ENCODE data around the gene SERPINF2.
"Not testable (repeated sequence)": the region's sequence is repeated elsewhere in the genome, so short reads cannot be mapped to it uniquely, and the experiment has no call there.

The SERPINF2 gene

GRCh38 chr17:1712271-1712670 lies 30.4 kb upstream of the SERPINF2 start:
- H3K27ac Mint-ChIP-seq, result no peak overlapping the region
- no peaks in the 10 kb centered on the region for H3K9me3 Mint-ChIP-seq
- H3K27me3 Mint-ChIP-seq, result peaks cover 16% of the 10 kb centered on the region
- peaks cover 48% of the 10 kb centered on the region for H3K4me1 Mint-ChIP-seq (ENCODE audit: low read depth)
- H3K36me3 Mint-ChIP-seq (ENCODE audit: low read depth), result peaks cover 67% of the 10 kb centered on the region
- H3K4me3 Mint-ChIP-seq, result no peak overlapping the region
- intact Hi-C loops (cut with micrococcal nuclease), result loop anchor here (5.0 kb wide), 1 partner anchor 45 kb away; no protein-coding TSS in a partner anchor

- peaks cover 73% of the 10 kb centered on the region for H3K36me3 Mint-ChIP-seq (ENCODE audit: low read depth)
- H3K4me1 Mint-ChIP-seq (ENCODE audit: low read depth), result peaks cover 58% of the 10 kb centered on the region
- peak overlapping the region; percentile 99 for H3K4me3 Mint-ChIP-seq
- peak overlapping the region; percentile 99 for H3K27ac Mint-ChIP-seq
- H3K27me3 Mint-ChIP-seq, result peaks cover 6% of the 10 kb centered on the region
- intact Hi-C loops (cut with micrococcal nuclease), result loop anchor here (5.0 kb wide), 1 partner anchor 46 kb away; no protein-coding TSS in a partner anchor
- no peaks in the 10 kb centered on the region for H3K9me3 Mint-ChIP-seq
Observed at GRCh38 chr17:1713160-1713877, 29.4 kb upstream of the SERPINF2 start.

- Mint-ChIP-seq H3K27ac (peak overlapping the region; percentile 99), H3K36me3 (ENCODE audit: low read depth) (peaks cover 73% of the 10 kb centered on the region), H3K9me3 (no peaks in the 10 kb centered on the region), H3K4me1 (ENCODE audit: low read depth) (peaks cover 64% of the 10 kb centered on the region), H3K27me3 (peaks cover 2% of the 10 kb centered on the region), H3K4me3 (peak overlapping the region; percentile 99)
- intact Hi-C loops (cut with micrococcal nuclease), result loop anchor here (5.0 kb wide), 1 partner anchor 47 kb away; no protein-coding TSS in a partner anchor
Observed at GRCh38 chr17:1713878-1714426, 28.7 kb upstream of the SERPINF2 start.

- H3K36me3 Mint-ChIP-seq (ENCODE audit: low read depth), result peaks cover 73% of the 10 kb centered on the region
- H3K9me3 Mint-ChIP-seq, result no peaks in the 10 kb centered on the region
- peak overlapping the region; percentile 99 for H3K4me3 Mint-ChIP-seq
- H3K27me3 Mint-ChIP-seq, result no peaks in the 10 kb centered on the region
- H3K27ac Mint-ChIP-seq, result peak overlapping the region; percentile 99
- intact Hi-C loops (cut with micrococcal nuclease), result loop anchor here (5.0 kb wide), 1 partner anchor 47 kb away; no protein-coding TSS in a partner anchor
- peaks cover 64% of the 10 kb centered on the region for H3K4me1 Mint-ChIP-seq (ENCODE audit: low read depth)
Observed at GRCh38 chr17:1714427-1714979, 28.2 kb upstream of the SERPINF2 start.

- no peaks in the 10 kb centered on the region for H3K9me3 Mint-ChIP-seq
- peaks cover 66% of the 10 kb centered on the region for H3K4me1 Mint-ChIP-seq (ENCODE audit: low read depth)
- intact Hi-C loops (cut with micrococcal nuclease), result loop anchor here (5.0 kb wide), 2 partner anchors 48 to 152 kb away; no protein-coding TSS in a partner anchor
- H3K27me3 Mint-ChIP-seq, result no peaks in the 10 kb centered on the region
- peak overlapping the region; percentile 99 for H3K27ac Mint-ChIP-seq
- peaks cover 73% of the 10 kb centered on the region for H3K36me3 Mint-ChIP-seq (ENCODE audit: low read depth)
- peak overlapping the region; percentile 99 for H3K4me3 Mint-ChIP-seq
Observed at GRCh38 chr17:1714980-1715802, 27.5 kb upstream of the SERPINF2 start.

GRCh38 chr17:1715803-1716075 lies 26.9 kb upstream of the SERPINF2 start:
- H3K27ac Mint-ChIP-seq, result peak overlapping the region; percentile 99
- peaks cover 67% of the 10 kb centered on the region for H3K4me1 Mint-ChIP-seq (ENCODE audit: low read depth)
- peaks cover 69% of the 10 kb centered on the region for H3K36me3 Mint-ChIP-seq (ENCODE audit: low read depth)
- no peaks in the 10 kb centered on the region for H3K9me3 Mint-ChIP-seq
- intact Hi-C loops (cut with micrococcal nuclease), result loop anchor here (2.0 to 5.0 kb wide), 3 partner anchors 67 to 152 kb away; partner anchors contain the start of gene RILP
- H3K4me3 Mint-ChIP-seq, result peak overlapping the region; percentile 99
- H3K27me3 Mint-ChIP-seq, result no peaks in the 10 kb centered on the region

GRCh38 chr17:1716076-1716911 lies 26.4 kb upstream of the SERPINF2 start:
- Mint-ChIP-seq H3K27me3 (no peaks in the 10 kb centered on the region), H3K36me3 (ENCODE audit: low read depth) (peaks cover 63% of the 10 kb centered on the region), H3K9me3 (no peaks in the 10 kb centered on the region), H3K4me1 (ENCODE audit: low read depth) (peaks cover 63% of the 10 kb centered on the region), H3K27ac (peak overlapping the region; percentile 99), H3K4me3 (peak overlapping the region; percentile 99)
- intact Hi-C loops (cut with micrococcal nuclease), result loop anchor here (2.0 to 5.0 kb wide), 3 partner anchors 67 to 151 kb away; partner anchors contain the start of gene RILP

- peak overlapping the region; percentile 99 for H3K27ac Mint-ChIP-seq
- no peaks in the 10 kb centered on the region for H3K27me3 Mint-ChIP-seq
- H3K4me1 Mint-ChIP-seq (ENCODE audit: low read depth), result peaks cover 60% of the 10 kb centered on the region
- H3K36me3 Mint-ChIP-seq (ENCODE audit: low read depth), result peaks cover 55% of the 10 kb centered on the region
- no peaks in the 10 kb centered on the region for H3K9me3 Mint-ChIP-seq
- intact Hi-C loops (cut with micrococcal nuclease), result loop anchor here (2.0 to 5.0 kb wide), 3 partner anchors 66 to 150 kb away; partner anchors contain the start of gene RILP
- H3K4me3 Mint-ChIP-seq, result peak overlapping the region; percentile 99
Observed at GRCh38 chr17:1716912-1717695, 25.6 kb upstream of the SERPINF2 start.

- H3K27me3 Mint-ChIP-seq, result no peaks in the 10 kb centered on the region
- no peaks in the 10 kb centered on the region for H3K9me3 Mint-ChIP-seq
- peak overlapping the region; percentile 99 for H3K27ac Mint-ChIP-seq
- H3K36me3 Mint-ChIP-seq (ENCODE audit: low read depth), result peaks cover 40% of the 10 kb centered on the region
- peak overlapping the region; percentile 99 for H3K4me3 Mint-ChIP-seq
- H3K4me1 Mint-ChIP-seq (ENCODE audit: low read depth), result peaks cover 60% of the 10 kb centered on the region
- intact Hi-C loops (cut with micrococcal nuclease), result loop anchor here (5.0 kb wide), 1 partner anchor 149 kb away; no protein-coding TSS in a partner anchor
Observed at GRCh38 chr17:1718362-1719165, 24.1 kb upstream of the SERPINF2 start.

- Mint-ChIP-seq H3K36me3 (ENCODE audit: low read depth) (peaks cover 29% of the 10 kb centered on the region), H3K27ac (no peak overlapping the region), H3K4me1 (ENCODE audit: low read depth) (peaks cover 59% of the 10 kb centered on the region), H3K9me3 (no peaks in the 10 kb centered on the region), H3K4me3 (no peak overlapping the region), H3K27me3 (no peaks in the 10 kb centered on the region)
- intact Hi-C loops (cut with micrococcal nuclease), result no loop called here
Observed at GRCh38 chr17:1720856-1721386, 21.8 kb upstream of the SERPINF2 start.

GRCh38 chr17:1722022-1722421 lies 20.6 kb upstream of the SERPINF2 start:
- H3K4me3 Mint-ChIP-seq; H3K27me3 Mint-ChIP-seq; H3K9me3 Mint-ChIP-seq; intact Hi-C loops (cut with micrococcal nuclease): not testable (repeated sequence)
- peak overlapping the region; percentile 88 for H3K27ac Mint-ChIP-seq
- H3K36me3 Mint-ChIP-seq (ENCODE audit: low read depth), result peaks cover 30% of the 10 kb centered on the region
- H3K4me1 Mint-ChIP-seq (ENCODE audit: low read depth), result peaks cover 69% of the 10 kb centered on the region

Measured in dendritic cell treated with granulocyte-macrophage colony-stimulating factor and Interleukin-4, amounts not matched to agents 40 ng/mL and 50 ng/mL, for 4 days (primary cell).